ENCODE measurements around the gene MALRD1. TPM values are rescaled to one million over a fixed set of nuclear protein-coding genes. Genes with fewer than 3 reads are reported as not detected.

MALRD1 gene
- total and polyA plus RNA-seq, 2 of the 8 experiments (the other 6 are each of a cell fraction or from before 2014, with no cell fraction given) = 0.32 to 0.35 TPM

- no peak overlapping the region for H4K8ac ChIP-seq (ENCODE audit: extremely low read depth, insufficient read depth, low read length)
- 100% methylated on average over 1 of the region's 1 CpG; no CpG with 5 or more reads in 1 of the 2 experiments for WGBS, 2 experiments (ENCODE audit: extremely low coverage in 1 of 2, insufficient coverage in 1 of 2, insufficient read length in 1 of 2, insufficient replicate concordance in 2 of 2, low coverage in 1 of 2, low lambda C conversion rate in 2 of 2, missing lambda C conversion rate in 1 of 2)
- H3K36me3 ChIP-seq (ENCODE audit: control insufficient read depth in 2 of 4, insufficient read depth in 4 of 4, low read length in 3 of 4) = no peaks in the 10 kb centered on the region
- H3K23me2 ChIP-seq (ENCODE audit: low read depth, low read length) = no peaks in the 10 kb centered on the region
- H3K27ac ChIP-seq (ENCODE audit: low read depth, low read length) = no peak overlapping the region
- no peaks in the 10 kb centered on the region for H3K4me1 ChIP-seq (replicated peaks in 1 of 4; ENCODE audit: control insufficient read depth in 3 of 4, insufficient read depth in 4 of 4, low read length in 3 of 4)
- no peak overlapping the region for H2AK5ac ChIP-seq (ENCODE audit: low read depth, low read length)
- H2BK120ac ChIP-seq (replicated peaks; ENCODE audit: low read depth, low read length) = no peak overlapping the region
- no peaks in the 10 kb centered on the region for H3K9me3 ChIP-seq (ENCODE audit: insufficient read depth in 2 of 2, low read depth in 1 of 2, low read length in 1 of 2)
- no peak for FAIRE-seq
- H3K79me1 ChIP-seq (ENCODE audit: low read depth, low read length) = no peaks in the 10 kb centered on the region
- DNase-seq (ENCODE audit: low read depth in 1 of 2, low spot score in 2 of 2) = no peak
- no peak overlapping the region for H3K4me2 ChIP-seq (ENCODE audit: insufficient read depth in 1 of 2, low read depth in 2 of 2, low read length in 2 of 2)
- H3K18ac ChIP-seq (ENCODE audit: extremely low read depth, low read length) = no peak overlapping the region
- H3K79me2 ChIP-seq (ENCODE audit: control insufficient read depth in 1 of 2, insufficient read depth in 2 of 2, low read length in 2 of 2) = no peaks in the 10 kb centered on the region
- no peak overlapping the region for H3K4me3 ChIP-seq (ENCODE audit: extremely low read depth in 1 of 4, insufficient read depth in 2 of 4, low read depth in 3 of 4, low read length in 4 of 4)
- no peak overlapping the region for H4K5ac ChIP-seq (ENCODE audit: insufficient read length, low read depth, low read length)
- H2BK20ac ChIP-seq (ENCODE audit: low read length) = no peak overlapping the region
- ChIA-PET CTCF (ENCODE audit: partially characterized antibody) (no interaction called here), POLR2A (ENCODE audit: partially characterized antibody) (no interaction called here)
- TF ChIP-seq, protein P1, sequence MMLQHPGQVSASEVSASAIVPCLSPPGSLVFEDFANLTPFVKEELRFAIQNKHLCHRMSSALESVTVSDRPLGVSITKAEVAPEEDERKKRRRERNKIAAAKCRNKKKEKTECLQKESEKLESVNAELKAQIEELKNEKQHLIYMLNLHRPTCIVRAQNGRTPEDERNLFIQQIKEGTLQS (IDR thresholded peaks at IDR 0.05; ENCODE audit: insufficient read depth, low read depth, low read length) = no peak
- TF ChIP-seq SP4 (IDR thresholded peaks at IDR 0.05; ENCODE audit: low read length) = no peak
- no peak for TF ChIP-seq CREB1 (IDR thresholded peaks at IDR 0.05)
- TF ChIP-seq MAFK (IDR thresholded peaks at IDR 0.05; ENCODE audit: low read depth, low read length) = no peak
- H3K27me3 ChIP-seq (replicated peaks in 1 of 4; ENCODE audit: control insufficient read depth in 3 of 4, extremely low read depth in 1 of 4, insufficient read depth in 3 of 4, low read length in 3 of 4) = no peaks in the 10 kb centered on the region
- H2BK12ac ChIP-seq (ENCODE audit: low read depth, low read length) = no peak overlapping the region
- H3K9ac ChIP-seq (replicated peaks in 1 of 4; ENCODE audit: extremely low read depth in 1 of 4, low read depth in 3 of 4, low read length in 3 of 4) = no peak overlapping the region
- no peaks in the 10 kb centered on the region for H4K20me1 ChIP-seq (replicated peaks in 1 of 2; ENCODE audit: control insufficient read depth in 1 of 2, insufficient read depth in 2 of 2, low read length in 2 of 2)
- H3K14ac ChIP-seq (ENCODE audit: insufficient read length) = no peak overlapping the region
- H3K4ac ChIP-seq (replicated peaks; ENCODE audit: insufficient read length, low read depth, low read length) = no peak overlapping the region
- H2BK5ac ChIP-seq (ENCODE audit: low read depth, low read length) = no peak overlapping the region
- H3K56ac ChIP-seq (replicated peaks; ENCODE audit: insufficient read length, low read depth, low read length) = no peak overlapping the region
- H4K91ac ChIP-seq (replicated peaks; ENCODE audit: insufficient read length, low read length) = no peak overlapping the region
- no peak overlapping the region for H3K23ac ChIP-seq (ENCODE audit: insufficient read length)
- H2BK15ac ChIP-seq (ENCODE audit: low read length) = no peak overlapping the region
- H2AFZ ChIP-seq (ENCODE audit: low read length) = no peak overlapping the region
These were observed 207.7 kb downstream of the MALRD1 start for GRCh38 chr10:19256331-19256730.
